ENCODE data around the gene TATDN2.
"Not testable (repeated sequence)": the region's sequence is repeated elsewhere in the genome, so short reads cannot be mapped to it uniquely, and the experiment has no call there.

TATDN2 gene

GRCh38 chr3:10292505-10293419 lies 44.5 kb downstream of the TATDN2 start, which contains the start of gene GHRL:
GHRL (minus strand) TSS chr3:10292947; CDS start chr3:10290180, 2,767 bp downstream.
- DNase-seq = no peak

- DNase-seq = no peak
These were observed 45.8 kb downstream of the TATDN2 start for GRCh38 chr3:10294030-10294586.

- not testable (repeated sequence) for DNase-seq
These were observed 49.8 kb downstream of the TATDN2 start for GRCh38 chr3:10298064-10298463.

GRCh38 chr3:10299175-10299574 lies 50.9 kb downstream of the TATDN2 start:
- DNase-seq = no peak

GRCh38 chr3:10299679-10300078 lies 51.4 kb downstream of the TATDN2 start:
- no peak for DNase-seq

DNA sequence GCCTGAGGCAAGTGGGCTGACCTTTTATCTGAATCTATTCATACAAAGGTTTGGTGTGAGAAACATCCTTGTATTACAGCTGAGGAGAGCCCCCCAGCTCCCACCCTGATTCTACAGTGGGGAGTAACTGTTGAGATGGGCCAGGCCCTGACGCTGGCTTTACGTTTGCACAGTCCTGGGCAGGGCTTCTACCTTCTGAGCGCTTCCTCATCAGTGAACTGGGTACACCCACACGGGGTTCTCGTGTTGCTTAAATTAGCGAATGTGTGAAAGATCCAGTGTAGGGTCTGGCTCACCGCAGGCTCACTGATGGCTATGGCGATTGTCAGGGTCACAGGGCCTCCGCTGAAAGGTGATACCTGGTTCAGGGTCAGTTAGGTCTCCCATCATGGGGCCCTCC lies 51.8 kb downstream of the TATDN2 start:
- no peak for DNase-seq

DNA sequence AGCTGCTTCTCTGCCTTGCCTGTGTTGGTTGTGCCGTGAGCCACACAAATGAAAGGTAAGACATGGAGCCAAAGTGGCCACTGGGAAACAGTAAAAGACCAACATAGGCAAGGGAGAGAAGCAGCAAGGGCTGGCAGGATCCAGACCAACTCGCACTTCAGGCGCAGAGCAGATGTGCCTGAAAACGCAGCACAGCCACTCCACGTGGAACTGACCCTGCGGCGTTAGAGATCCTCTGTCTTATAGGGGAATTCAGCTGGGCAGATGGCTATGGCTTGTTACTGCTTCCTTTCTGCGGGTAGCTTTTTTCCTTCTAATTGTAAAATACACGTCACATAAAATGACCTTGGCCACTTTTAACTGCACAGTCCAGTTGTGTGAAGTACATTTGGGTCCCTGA lies 54.8 kb downstream of the TATDN2 start:
- no peak for DNase-seq

- DNase-seq = no peak
These were observed 55.5 kb downstream of the TATDN2 start for GRCh38 chr3:10303785-10304184.

- no peak for DNase-seq
These were observed 56.6 kb downstream of the TATDN2 start for GRCh38 chr3:10304905-10305304.

DNA sequence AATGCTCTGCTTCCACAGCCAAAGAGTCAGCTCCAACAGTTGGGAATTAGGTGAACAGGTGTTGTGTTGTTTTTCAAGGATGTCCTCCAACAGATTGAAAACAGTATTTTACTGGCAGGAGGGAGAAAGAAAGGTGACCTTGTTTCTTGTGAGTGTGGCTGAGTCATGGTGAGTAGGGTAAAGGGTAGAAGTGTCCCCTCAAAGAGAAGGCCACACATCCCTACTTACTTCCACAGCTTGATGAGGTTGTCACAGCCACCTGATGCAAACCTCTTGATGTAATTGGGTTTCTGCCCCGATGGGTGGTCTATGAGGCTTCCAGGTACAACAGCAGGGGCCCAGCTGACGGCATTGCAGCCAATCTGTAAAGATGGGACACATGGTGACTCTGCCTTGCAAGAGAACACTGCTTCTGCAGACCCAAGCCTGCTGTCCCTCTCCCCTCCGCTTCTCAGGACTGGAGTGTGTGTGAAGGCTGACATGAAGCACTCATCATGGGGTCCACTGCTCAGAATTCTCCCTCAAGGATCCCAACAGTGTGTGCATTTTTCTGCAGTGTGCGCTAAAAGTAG lies 57.2 kb downstream of the TATDN2 start:
- no peak for DNase-seq

- DNase-seq = no peak
These were observed 57.9 kb downstream of the TATDN2 start for GRCh38 chr3:10306156-10306555.

- DNase-seq = no peak
These were observed 60.4 kb downstream of the TATDN2 start for GRCh38 chr3:10308678-10309077.

DNA sequence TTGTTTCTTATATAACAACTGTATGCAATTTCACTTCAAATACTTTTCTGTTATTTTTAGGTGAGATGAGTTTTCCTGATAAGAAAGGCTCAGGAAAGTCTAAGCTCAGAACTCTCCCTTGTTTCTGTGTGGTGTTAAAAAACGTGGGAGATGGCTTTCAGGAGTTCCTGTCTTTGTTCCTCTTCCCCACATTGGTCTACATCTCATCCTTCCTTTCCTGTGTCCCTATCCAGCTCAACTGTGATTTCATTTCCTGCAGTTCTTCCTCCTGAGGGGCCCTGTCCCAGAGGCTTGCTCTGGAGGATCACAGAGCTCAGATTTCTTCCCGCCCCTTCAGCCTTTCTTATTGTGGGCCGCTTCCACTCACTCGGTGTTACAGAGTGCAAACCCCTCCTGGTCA lies 61.5 kb downstream of the TATDN2 start:
- no peak for DNase-seq

DNA sequence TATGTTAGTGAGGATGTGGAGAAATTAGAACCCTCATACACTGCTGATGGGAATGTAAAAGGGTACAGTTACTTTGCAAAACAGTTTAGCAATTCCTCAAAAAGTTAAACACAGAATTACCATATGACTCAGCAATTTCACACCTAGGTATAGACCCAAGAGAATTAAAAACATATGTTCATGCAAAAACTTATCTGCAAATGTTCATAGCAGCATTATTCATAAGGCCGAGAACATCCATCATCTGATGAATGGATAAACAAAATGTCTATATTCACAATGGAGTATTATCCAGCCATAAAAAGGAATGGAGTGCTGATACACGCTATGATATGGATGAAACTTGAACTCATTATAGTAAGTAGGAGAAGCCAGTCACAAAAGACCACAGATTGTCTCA lies 62.3 kb downstream of the TATDN2 start:
- no peak for DNase-seq

DNA sequence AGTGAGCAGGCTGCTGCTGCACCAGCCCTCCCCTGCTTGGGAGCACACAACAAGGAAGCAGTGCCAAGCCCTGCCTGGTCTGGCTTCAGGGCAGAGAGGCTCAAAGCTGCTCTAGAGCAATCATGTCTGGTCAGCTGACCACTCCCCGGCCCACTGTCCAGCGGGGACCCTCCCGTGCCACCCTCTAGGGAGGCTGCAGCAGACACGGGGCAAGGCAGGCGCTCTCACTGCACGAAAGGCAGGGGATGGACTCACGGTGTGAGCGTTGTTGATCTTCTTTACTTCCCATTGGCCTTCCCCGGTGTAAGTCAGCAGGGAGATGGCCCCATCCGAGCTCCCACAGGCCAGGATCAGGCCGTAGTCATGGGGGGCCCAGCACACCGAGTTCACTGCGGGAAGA lies 63.5 kb downstream of the TATDN2 start:
- DNase-seq = no peak

DNA sequence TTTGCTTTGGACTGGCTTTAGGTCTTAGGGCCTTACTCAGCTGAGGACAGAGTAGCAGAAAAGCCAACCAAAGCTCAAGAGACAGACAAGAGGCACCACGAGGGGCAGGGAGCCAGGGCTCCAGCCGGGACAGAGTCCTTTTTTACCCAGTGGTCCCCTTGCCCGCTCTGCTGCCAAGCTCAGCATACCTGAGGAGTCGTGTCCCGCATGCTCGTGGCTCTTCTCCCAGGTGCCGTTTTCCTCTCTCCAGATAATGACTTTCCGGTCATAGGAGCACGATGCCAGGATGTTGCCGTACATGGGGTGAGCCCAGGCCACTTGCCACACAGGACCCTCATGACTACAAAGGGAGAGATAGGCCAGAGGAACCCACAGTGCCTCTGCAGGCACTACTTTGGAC lies 64.1 kb downstream of the TATDN2 start:
- no peak for DNase-seq

- DNase-seq = no peak
These were observed 64.6 kb downstream of the TATDN2 start for GRCh38 chr3:10312861-10313260.

DNA sequence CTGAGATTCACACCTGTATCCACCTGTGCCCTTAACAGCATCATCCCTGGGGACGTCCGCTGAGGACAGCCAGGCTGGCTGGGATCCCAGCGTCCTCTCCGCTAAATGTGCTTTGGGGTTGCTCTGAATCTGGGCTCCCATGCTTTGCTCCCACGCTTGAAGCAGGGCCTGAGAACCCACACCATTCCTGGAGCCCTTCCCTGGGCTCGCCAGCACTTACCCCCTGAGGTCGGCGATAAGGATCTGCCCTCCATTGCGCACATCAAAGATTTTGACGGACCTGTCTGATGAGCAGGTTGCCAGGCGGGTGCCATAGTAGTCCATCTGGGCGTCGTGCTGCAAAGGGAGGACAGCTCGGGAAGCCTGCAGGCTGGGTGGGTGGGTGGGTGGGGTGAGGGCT lies 66.8 kb downstream of the TATDN2 start:
- no peak for DNase-seq

DNA sequence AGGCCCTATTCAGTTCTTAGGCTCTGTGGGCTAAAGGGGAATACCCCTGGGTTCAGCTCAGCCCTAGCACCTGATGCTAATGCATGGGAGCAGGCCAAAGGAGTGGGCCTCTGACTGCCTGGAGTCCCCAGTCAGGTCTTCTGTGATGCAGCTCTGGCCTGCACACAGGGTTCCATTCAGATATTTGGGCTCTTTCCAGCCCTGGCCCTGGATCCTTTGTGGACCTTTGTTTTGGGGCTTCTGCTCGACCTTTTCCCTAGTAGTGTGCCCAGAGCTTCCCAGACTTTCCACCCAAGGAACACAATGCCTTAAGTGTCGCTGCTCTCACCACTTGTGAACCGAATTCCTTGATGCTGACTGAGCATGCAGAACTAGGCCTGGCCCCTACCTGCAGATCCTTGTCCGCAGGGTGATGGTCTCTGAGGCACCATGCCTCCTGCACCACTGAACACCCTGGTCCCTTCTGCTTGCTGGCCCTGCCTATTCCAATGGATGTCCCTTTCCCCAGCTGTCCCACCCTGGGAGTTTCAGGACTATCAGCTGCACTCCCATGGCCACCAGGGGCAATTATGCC lies 67.6 kb downstream of the TATDN2 start:
- DNase-seq = no peak

DNA sequence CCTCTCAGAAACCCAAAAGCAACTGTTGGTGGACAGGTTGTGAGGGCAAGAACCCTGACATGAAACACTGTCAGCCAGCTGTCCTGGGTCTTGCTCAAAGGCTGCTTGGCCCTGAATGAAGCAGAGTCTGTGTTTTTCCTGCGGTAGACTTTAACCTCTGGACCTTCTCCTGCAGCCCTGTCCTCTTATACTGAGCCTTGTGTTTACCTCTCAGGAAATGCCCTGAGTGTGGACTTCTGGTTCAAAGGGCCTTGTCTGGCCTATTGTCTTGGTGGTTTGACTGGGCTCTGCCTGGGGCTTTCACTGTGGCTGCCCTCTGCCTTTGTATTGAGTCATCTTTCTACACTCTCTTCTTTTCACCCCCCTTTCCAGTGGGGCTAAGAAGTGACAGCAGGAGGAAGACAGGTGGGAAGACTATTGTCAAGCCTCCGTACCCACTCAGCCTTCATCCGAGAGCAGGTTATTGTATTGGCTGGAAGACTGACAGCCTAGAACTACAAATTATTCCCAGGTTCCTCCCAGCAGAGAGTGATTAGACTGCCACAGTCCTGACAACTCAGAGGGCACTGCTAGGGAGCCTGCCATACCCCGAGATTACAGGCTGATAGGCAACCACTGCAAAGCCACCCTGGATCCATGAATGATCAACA lies 69.2 kb downstream of the TATDN2 start:
- DNase-seq = no peak

DNA sequence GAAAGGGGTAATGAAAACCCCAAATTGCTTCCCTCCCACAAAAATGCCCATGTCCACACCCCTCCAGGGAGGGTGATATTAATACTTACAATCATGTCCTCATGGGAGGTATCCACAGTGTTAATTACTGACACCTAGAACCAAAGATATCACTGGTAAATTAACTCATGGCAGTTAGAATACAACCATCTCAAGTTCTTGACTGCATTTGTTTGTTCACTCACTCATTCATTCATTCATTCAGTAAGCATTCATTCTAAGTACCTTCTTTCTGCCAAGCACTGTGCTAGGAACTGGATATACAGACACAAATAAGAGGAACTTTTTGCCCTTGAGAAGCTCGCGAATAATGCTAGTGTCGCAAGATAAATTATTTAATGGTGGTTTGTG lies 69.7 kb downstream of the TATDN2 start:
- DNase-seq = no peak

DNA sequence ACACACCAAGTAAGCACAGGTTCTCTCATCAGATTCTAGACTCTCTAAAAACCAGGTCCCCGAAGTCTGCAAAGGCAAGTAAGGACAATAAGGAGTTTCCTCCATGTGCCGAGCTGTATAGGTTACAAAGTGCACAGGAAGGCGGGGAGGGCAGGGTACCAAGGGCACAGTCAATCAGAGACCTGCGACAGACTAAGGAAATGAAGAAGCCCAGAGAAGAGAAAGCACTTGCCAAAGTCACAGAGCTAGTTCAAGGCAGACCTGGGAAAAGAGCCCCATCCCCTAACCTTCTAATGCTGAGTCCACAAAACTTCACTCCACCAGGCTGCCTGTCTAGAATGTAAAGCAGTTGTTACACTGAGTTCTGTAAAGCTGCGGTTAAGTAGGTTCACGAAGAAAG lies 71.0 kb downstream of the TATDN2 start:
- DNase-seq = no peak

- DNase-seq = no peak
These were observed 71.5 kb downstream of the TATDN2 start for GRCh38 chr3:10319804-10320203.

Data from activated CD4-positive, alpha-beta T cell treated with anti-CD3 and anti-CD28 coated beads, Interleukin-2, amount 50 U/mL, for 1 hour (primary cell).